ENCODE data around the gene SLC9B1. TPM values are rescaled to one million over a fixed set of nuclear protein-coding genes. Genes with fewer than 3 reads are reported as not detected.

The SLC9B1 gene
- total RNA-seq, 2 donors from 2014 or later = 0.39 to 0.46 TPM

- intact Hi-C loops (cut with DNase I, micrococcal nuclease) = no loop called here
- ATAC-seq = no peak
- no peak for DNase-seq
Observed at GRCh38 chr4:102858828-102859464, 160.6 kb downstream of the SLC9B1 start.

Other genes starting within 250 kb of the SLC9B1 start
- 100 to 1,000 TPM; 289 to 296 TPM for gene UBE2D3, start 192.2 kb downstream of the SLC9B1 start, total RNA-seq
- gene CISD2, start 150.7 kb downstream of the SLC9B1 start, total RNA-seq = 10 to 100 TPM; 24.1 TPM
- 1 to 10 TPM; 1.2 to 3.1 TPM for gene SLC9B2, start 57.1 kb upstream of the SLC9B1 start, total RNA-seq
- 10 to 100 TPM; 28.6 to 35.4 TPM for gene BDH2, start 80.1 kb upstream of the SLC9B1 start, total RNA-seq
- 1 to 10 TPM; 2.2 to 6.6 TPM for gene CENPE, start 178.6 kb upstream of the SLC9B1 start, total RNA-seq